ENCODE data around the gene OSBPL7. TPM values are rescaled to one million over a fixed set of nuclear protein-coding genes. Genes with fewer than 3 reads are reported as not detected.

OSBPL7 gene
- polyA plus RNA-seq, 3 donors = 1.6 to 17.3 (median 1.6) TPM

DNA sequence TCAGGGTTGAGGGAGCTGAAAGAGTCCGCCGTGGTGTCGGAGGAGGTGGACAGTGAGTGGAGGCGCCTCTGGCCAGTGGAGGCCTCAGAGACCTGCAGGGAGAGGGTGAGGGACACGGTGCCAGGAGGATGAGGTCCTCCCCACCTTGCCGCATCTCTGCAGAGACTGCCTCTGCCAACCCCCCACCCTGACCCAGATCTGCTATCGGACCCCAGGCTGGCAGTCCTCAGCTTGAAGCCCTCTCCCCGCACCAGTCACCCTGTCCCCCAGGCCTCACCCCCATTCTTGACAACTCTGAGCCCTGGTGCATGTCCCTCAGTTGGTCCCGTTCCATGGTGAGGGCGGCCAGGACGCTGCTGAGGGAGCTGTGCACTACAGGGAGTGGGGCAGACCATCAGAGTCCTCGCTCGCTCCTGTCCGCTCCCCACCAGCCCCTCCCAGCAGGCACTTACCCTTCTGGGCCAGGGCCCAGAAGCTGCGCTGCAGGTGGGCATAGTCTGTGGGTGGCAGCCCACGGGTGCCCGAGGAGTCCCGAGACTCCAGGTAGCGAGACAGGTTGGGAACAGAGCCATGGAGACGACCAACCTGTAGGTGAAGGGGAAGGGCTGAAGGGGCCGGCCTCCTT is 5.4 kb downstream of the OSBPL7 start:
- Histone ChIP-seq H3K4me3 (replicated peaks in 1 of 3; ENCODE audit: low read depth in 2 of 3, low read length in 3 of 3) (no peak overlapping the region), H3K9me3 (replicated peaks in 1 of 2; ENCODE audit: control insufficient read depth in 1 of 2, insufficient read depth in 1 of 2, low read length in 2 of 2) (no peaks in the 10 kb centered on the region), H3K27ac (ENCODE audit: low read depth in 1 of 2, low read length in 2 of 2) (no peak overlapping the region), H2AFZ (ENCODE audit: insufficient read depth, low read depth, low read length, poor library complexity, severe bottlenecking) (no peak overlapping the region), H3K4me1 (ENCODE audit: control insufficient read depth in 1 of 2, insufficient read depth in 2 of 2, low read length in 2 of 2) (peaks cover 9 to 11% of the 10 kb centered on the region in 2 donors), H4K20me1 (ENCODE audit: insufficient read depth, low read length) (no peaks in the 10 kb centered on the region), H3K4me2 (replicated peaks; ENCODE audit: extremely low read depth, low read length, poor library complexity, severe bottlenecking) (no peak overlapping the region), H3K36me3 (replicated peaks in 1 of 2; ENCODE audit: control insufficient read depth in 1 of 2, insufficient read depth in 2 of 2, low read length in 2 of 2) (peaks cover 66 to 80% of the 10 kb centered on the region in 2 donors), H3K9ac (ENCODE audit: insufficient read depth, low read length, poor library complexity, severe bottlenecking) (no peak overlapping the region), H3K79me2 (ENCODE audit: insufficient read depth, low read length) (peaks cover 5% of the 10 kb centered on the region), H3K27me3 (ENCODE audit: control insufficient read depth in 2 of 2, insufficient read depth in 2 of 2, low read length in 2 of 2) (no peaks in the 10 kb centered on the region)
- no peak overlapping the region for H3K27ac Mint-ChIP-seq
- WGBS (ENCODE audit: insufficient coverage) = 98% methylated on average over 15 of the region's 21 CpGs
- TF ChIP-seq, protein P1, sequence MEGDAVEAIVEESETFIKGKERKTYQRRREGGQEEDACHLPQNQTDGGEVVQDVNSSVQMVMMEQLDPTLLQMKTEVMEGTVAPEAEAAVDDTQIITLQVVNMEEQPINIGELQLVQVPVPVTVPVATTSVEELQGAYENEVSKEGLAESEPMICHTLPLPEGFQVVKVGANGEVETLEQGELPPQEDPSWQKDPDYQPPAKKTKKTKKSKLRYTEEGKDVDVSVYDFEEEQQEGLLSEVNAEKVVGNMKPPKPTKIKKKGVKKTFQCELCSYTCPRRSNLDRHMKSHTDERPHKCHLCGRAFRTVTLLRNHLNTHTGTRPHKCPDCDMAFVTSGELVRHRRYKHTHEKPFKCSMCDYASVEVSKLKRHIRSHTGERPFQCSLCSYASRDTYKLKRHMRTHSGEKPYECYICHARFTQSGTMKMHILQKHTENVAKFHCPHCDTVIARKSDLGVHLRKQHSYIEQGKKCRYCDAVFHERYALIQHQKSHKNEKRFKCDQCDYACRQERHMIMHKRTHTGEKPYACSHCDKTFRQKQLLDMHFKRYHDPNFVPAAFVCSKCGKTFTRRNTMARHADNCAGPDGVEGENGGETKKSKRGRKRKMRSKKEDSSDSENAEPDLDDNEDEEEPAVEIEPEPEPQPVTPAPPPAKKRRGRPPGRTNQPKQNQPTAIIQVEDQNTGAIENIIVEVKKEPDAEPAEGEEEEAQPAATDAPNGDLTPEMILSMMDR (IDR thresholded peaks at IDR 0.05) = no peak
- H3K36me3 Mint-ChIP-seq = peaks cover 62 to 67% of the 10 kb centered on the region in 2 donors
- no peak for DNase-seq
- no peak overlapping the region for H3K4me3 Mint-ChIP-seq
- H3K27me3 Mint-ChIP-seq (ENCODE audit: low read depth in 3 of 3) = peaks cover 0 to 2% (median 0%) of the 10 kb centered on the region in 3 donors
- intact Hi-C loops (cut with micrococcal nuclease) = no loop called here
- no peaks in the 10 kb centered on the region for H3K9me3 Mint-ChIP-seq
- H3K4me1 Mint-ChIP-seq = peaks cover 16% of the 10 kb centered on the region

DNA sequence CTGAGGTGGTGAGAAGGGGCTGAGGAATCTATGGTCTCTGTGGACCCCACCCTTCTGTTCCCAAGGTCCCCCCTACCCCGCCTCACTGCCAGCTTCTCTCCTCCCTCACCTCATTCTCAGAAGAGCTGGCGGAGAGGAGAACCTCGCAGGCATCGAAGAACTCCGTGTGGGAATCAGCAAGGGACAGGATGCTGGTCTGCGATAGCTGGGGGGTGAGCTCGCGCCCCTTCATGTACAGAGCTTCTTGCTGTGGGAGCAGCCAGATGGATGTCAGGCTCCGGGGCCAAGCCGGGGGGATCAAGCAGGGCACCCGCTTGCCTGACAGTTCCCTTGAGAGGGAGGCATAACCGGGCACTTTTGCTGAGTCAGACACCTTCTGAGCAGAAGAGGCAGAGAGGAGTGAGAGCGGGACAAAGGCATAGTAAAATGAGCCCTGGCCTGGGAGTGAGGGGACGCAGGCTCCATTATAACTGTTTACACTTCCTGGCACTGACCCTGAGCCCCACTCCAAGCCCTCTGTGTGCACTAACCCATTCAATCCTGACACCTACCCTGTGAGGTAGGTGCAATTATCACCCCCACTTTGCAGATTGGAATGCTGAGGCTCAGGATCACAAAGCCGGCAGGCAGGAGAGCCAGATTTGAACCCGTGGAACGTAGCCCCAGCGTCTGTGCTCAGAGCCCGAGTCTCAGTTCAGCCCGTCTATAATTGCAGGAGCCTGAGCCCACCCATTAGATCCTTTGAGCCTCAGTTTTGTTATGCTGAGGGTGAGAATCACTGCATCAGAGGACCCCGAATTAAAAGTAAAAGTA is 6.3 kb downstream of the OSBPL7 start:
- Histone ChIP-seq H3K36me3 (replicated peaks in 1 of 2; ENCODE audit: control insufficient read depth in 1 of 2, insufficient read depth in 2 of 2, low read length in 2 of 2) (peaks cover 73 to 88% of the 10 kb centered on the region in 2 donors), H3K27ac (ENCODE audit: low read depth in 1 of 2, low read length in 2 of 2) (no peak overlapping the region), H3K4me3 (replicated peaks in 1 of 3; ENCODE audit: low read depth in 2 of 3, low read length in 3 of 3) (no peak overlapping the region), H3K27me3 (ENCODE audit: control insufficient read depth in 2 of 2, insufficient read depth in 2 of 2, low read length in 2 of 2) (no peaks in the 10 kb centered on the region), H3K9me3 (replicated peaks in 1 of 2; ENCODE audit: control insufficient read depth in 1 of 2, insufficient read depth in 1 of 2, low read length in 2 of 2) (no peaks in the 10 kb centered on the region), H3K79me2 (ENCODE audit: insufficient read depth, low read length) (no peaks in the 10 kb centered on the region), H3K9ac (ENCODE audit: insufficient read depth, low read length, poor library complexity, severe bottlenecking) (no peak overlapping the region), H2AFZ (ENCODE audit: insufficient read depth, low read depth, low read length, poor library complexity, severe bottlenecking) (no peak overlapping the region), H3K4me1 (ENCODE audit: control insufficient read depth in 1 of 2, insufficient read depth in 2 of 2, low read length in 2 of 2) (peaks cover 0 to 2% of the 10 kb centered on the region in 2 donors), H4K20me1 (ENCODE audit: insufficient read depth, low read length) (no peaks in the 10 kb centered on the region), H3K4me2 (replicated peaks; ENCODE audit: extremely low read depth, low read length, poor library complexity, severe bottlenecking) (no peak overlapping the region)
- DNase-seq = no peak
- Mint-ChIP-seq H3K9me3 (no peaks in the 10 kb centered on the region), H3K27ac (peak overlapping the region in 1 of 7 donors; percentile 28), H3K4me1 (peaks cover 7% of the 10 kb centered on the region), H3K4me3 (no peak overlapping the region), H3K27me3 (ENCODE audit: low read depth in 3 of 3) (peaks cover 0 to 2% (median 0%) of the 10 kb centered on the region in 3 donors), H3K36me3 (peaks cover 70 to 75% of the 10 kb centered on the region in 2 donors)
- TF ChIP-seq, protein P1 (IDR thresholded peaks at IDR 0.05) = no peak
- 98% methylated on average over 13 of the region's 21 CpGs for WGBS (ENCODE audit: insufficient coverage)
- intact Hi-C loops (cut with micrococcal nuclease) = no loop called here
